ENCODE data around the gene FCRL6.

Gene FCRL6

DNA sequence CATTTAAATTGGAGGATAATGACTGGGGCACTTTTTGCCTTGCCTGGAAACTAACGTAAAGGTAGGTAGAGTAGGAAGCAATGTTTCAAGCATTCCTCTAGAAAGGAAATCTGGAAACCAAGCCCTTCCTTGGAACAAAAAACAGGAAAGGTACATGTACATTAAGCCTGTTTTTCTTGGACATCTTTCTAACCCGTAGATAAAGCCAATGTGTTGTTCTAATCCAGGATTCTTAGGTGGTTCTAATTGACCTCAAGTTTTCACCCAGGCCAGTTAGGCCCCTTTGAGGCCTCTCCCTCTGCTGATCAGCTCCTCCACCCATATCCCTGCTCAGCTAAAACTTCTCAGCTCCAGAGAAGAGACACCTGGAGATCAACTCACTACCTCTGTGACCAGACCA lies 27.7 kb upstream of the FCRL6 start:
- Histone ChIP-seq H3K9me3 (ENCODE audit: control insufficient read depth, insufficient read depth, low read depth, low read length) (no peaks in the 10 kb centered on the region), H3K4me3 (ENCODE audit: low read depth, low read length) (no peak overlapping the region), H3K27ac (ENCODE audit: extremely low read depth, low read depth, low read length) (no peak overlapping the region), H3K4me1 (ENCODE audit: control insufficient read depth, insufficient read depth, low read length) (no peaks in the 10 kb centered on the region), H3K36me3 (ENCODE audit: control insufficient read depth in 2 of 2, insufficient read depth in 1 of 2, low read length in 2 of 2) (no peaks in the 10 kb centered on the region)
- TF ChIP-seq ZNF510 (tag by site-specific recombination; IDR thresholded peaks at IDR 0.05; ENCODE audit: insufficient replicate concordance): no peak
- TF ChIP-seq, protein P1, sequence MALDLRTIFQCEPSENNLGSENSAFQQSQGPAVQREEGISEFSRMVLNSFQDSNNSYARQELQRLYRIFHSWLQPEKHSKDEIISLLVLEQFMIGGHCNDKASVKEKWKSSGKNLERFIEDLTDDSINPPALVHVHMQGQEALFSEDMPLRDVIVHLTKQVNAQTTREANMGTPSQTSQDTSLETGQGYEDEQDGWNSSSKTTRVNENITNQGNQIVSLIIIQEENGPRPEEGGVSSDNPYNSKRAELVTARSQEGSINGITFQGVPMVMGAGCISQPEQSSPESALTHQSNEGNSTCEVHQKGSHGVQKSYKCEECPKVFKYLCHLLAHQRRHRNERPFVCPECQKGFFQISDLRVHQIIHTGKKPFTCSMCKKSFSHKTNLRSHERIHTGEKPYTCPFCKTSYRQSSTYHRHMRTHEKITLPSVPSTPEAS (tag by site-specific recombination; IDR thresholded peaks at IDR 0.05): no peak
- TF ChIP-seq, protein P2, sequence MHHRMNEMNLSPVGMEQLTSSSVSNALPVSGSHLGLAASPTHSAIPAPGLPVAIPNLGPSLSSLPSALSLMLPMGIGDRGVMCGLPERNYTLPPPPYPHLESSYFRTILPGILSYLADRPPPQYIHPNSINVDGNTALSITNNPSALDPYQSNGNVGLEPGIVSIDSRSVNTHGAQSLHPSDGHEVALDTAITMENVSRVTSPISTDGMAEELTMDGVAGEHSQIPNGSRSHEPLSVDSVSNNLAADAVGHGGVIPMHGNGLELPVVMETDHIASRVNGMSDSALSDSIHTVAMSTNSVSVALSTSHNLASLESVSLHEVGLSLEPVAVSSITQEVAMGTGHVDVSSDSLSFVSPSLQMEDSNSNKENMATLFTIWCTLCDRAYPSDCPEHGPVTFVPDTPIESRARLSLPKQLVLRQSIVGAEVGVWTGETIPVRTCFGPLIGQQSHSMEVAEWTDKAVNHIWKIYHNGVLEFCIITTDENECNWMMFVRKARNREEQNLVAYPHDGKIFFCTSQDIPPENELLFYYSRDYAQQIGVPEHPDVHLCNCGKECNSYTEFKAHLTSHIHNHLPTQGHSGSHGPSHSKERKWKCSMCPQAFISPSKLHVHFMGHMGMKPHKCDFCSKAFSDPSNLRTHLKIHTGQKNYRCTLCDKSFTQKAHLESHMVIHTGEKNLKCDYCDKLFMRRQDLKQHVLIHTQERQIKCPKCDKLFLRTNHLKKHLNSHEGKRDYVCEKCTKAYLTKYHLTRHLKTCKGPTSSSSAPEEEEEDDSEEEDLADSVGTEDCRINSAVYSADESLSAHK (tag by site-specific recombination; IDR thresholded peaks at IDR 0.05): no peak
- no peak for TF ChIP-seq ZNF600 (tag by site-specific recombination; IDR thresholded peaks at IDR 0.05)
- TF ChIP-seq, protein P3, sequence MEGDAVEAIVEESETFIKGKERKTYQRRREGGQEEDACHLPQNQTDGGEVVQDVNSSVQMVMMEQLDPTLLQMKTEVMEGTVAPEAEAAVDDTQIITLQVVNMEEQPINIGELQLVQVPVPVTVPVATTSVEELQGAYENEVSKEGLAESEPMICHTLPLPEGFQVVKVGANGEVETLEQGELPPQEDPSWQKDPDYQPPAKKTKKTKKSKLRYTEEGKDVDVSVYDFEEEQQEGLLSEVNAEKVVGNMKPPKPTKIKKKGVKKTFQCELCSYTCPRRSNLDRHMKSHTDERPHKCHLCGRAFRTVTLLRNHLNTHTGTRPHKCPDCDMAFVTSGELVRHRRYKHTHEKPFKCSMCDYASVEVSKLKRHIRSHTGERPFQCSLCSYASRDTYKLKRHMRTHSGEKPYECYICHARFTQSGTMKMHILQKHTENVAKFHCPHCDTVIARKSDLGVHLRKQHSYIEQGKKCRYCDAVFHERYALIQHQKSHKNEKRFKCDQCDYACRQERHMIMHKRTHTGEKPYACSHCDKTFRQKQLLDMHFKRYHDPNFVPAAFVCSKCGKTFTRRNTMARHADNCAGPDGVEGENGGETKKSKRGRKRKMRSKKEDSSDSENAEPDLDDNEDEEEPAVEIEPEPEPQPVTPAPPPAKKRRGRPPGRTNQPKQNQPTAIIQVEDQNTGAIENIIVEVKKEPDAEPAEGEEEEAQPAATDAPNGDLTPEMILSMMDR (tag by site-specific recombination; IDR thresholded peaks at IDR 0.05): no peak
- TF ChIP-seq ZBTB20 (tag by site-specific recombination; IDR thresholded peaks at IDR 0.05): no peak
- TF ChIP-seq, protein P4, sequence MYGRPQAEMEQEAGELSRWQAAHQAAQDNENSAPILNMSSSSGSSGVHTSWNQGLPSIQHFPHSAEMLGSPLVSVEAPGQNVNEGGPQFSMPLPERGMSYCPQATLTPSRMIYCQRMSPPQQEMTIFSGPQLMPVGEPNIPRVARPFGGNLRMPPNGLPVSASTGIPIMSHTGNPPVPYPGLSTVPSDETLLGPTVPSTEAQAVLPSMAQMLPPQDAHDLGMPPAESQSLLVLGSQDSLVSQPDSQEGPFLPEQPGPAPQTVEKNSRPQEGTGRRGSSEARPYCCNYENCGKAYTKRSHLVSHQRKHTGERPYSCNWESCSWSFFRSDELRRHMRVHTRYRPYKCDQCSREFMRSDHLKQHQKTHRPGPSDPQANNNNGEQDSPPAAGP (tag by site-specific recombination; IDR thresholded peaks at IDR 0.05): no peak
- no peak for TF ChIP-seq ZNF335 (tag by site-specific recombination; conservative IDR thresholded peaks at IDR 0.05)
- TF ChIP-seq ZNF169 (tag by site-specific recombination; IDR thresholded peaks at IDR 0.05): no peak
- no peak for TF ChIP-seq ZEB2 (tag by site-specific recombination; IDR thresholded peaks at IDR 0.05)
- TF ChIP-seq HOXD13 (CRISPR knock-in tag; IDR thresholded peaks at IDR 0.05; ENCODE audit: borderline replicate concordance): no peak
- TF ChIP-seq ZNF843 (tag by site-specific recombination; IDR thresholded peaks at IDR 0.05): no peak
- TF ChIP-seq ZNF768 (tag by site-specific recombination; IDR thresholded peaks at IDR 0.05): no peak
- TF ChIP-seq ZFP37 (tag by site-specific recombination; IDR thresholded peaks at IDR 0.05): no peak
- no peak for TF ChIP-seq OVOL3 (tag by site-specific recombination; IDR thresholded peaks at IDR 0.05)
- no peak for TF ChIP-seq ZNF548 (tag by site-specific recombination; IDR thresholded peaks at IDR 0.05)
- TF ChIP-seq ZNF184 (tag by site-specific recombination; IDR thresholded peaks at IDR 0.05): no peak
- TF ChIP-seq ZNF830 (tag by site-specific recombination; IDR thresholded peaks at IDR 0.05; ENCODE audit: low read depth): no peak
- TF ChIP-seq, protein P5, sequence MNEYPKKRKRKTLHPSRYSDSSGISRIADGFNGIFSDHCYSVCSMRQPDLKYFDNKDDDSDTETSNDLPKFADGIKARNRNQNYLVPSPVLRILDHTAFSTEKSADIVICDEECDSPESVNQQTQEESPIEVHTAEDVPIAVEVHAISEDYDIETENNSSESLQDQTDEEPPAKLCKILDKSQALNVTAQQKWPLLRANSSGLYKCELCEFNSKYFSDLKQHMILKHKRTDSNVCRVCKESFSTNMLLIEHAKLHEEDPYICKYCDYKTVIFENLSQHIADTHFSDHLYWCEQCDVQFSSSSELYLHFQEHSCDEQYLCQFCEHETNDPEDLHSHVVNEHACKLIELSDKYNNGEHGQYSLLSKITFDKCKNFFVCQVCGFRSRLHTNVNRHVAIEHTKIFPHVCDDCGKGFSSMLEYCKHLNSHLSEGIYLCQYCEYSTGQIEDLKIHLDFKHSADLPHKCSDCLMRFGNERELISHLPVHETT (tag by site-specific recombination; IDR thresholded peaks at IDR 0.05): no peak
- POLR2A ChIA-PET: no interaction called here
- CTCF ChIA-PET: interaction anchor here (1.4 to 5.5 kb wide), 3 partner anchors 24 to 233 kb away, joined by 3 to 32 read pairs (median 5); no protein-coding TSS in a partner anchor

All from HEK293 (cell line).